ENCODE measurements around the gene RASL10B.

Gene RASL10B

GRCh38 chr17:35752471-35752870, 21.0 kb downstream of the RASL10B start:
- TF ChIP-seq CTCF (IDR thresholded peaks at IDR 0.05; ENCODE audit: insufficient read depth, low read length, poor library complexity, severe bottlenecking) = no peak
- TF ChIP-seq EZH2phosphoT487 (conservative IDR thresholded peaks at IDR 0.05; ENCODE audit: low read length) = no peak
- Histone ChIP-seq H3K79me2 (ENCODE audit: insufficient read depth, low read length) (no peaks in the 10 kb centered on the region), H3K9ac (ENCODE audit: low read length) (no peak overlapping the region), H3K9me2 (replicated peaks; ENCODE audit: insufficient read depth, low read length) (no peaks in the 10 kb centered on the region), H2AFZ (ENCODE audit: low read depth, low read length, severe bottlenecking) (no peak overlapping the region), H3K4me3 (ENCODE audit: insufficient read depth, low read length, poor library complexity, severe bottlenecking) (no peak overlapping the region), H3K36me3 (ENCODE audit: low read length) (no peaks in the 10 kb centered on the region), H3K4me2 (ENCODE audit: low read depth, low read length, poor library complexity, severe bottlenecking) (no peak overlapping the region), H3F3A (ENCODE audit: insufficient read depth) (no peaks in the 10 kb centered on the region), H3K9me3 (ENCODE audit: insufficient read depth, low read length) (no peaks in the 10 kb centered on the region), H3K27ac (ENCODE audit: low read depth, low read length) (no peak overlapping the region), H3K27me3 (ENCODE audit: low read length) (no peaks in the 10 kb centered on the region), H4K20me1 (ENCODE audit: low read depth, low read length) (no peaks in the 10 kb centered on the region)

GRCh38 chr17:35752945-35753764, 21.7 kb downstream of the RASL10B start, which contains the start of gene GAS2L2:
TSS of gene GAS2L2 (minus strand) at chr17:35753239. CDS start at chr17:35752850, 389 bp downstream.
- Histone ChIP-seq H3K36me3 (ENCODE audit: low read length) (no peaks in the 10 kb centered on the region), H3K9me3 (ENCODE audit: insufficient read depth, low read length) (no peaks in the 10 kb centered on the region), H3K9me2 (replicated peaks; ENCODE audit: insufficient read depth, low read length) (no peaks in the 10 kb centered on the region), H3K27me3 (ENCODE audit: low read length) (no peaks in the 10 kb centered on the region), H4K20me1 (ENCODE audit: low read depth, low read length) (no peaks in the 10 kb centered on the region), H3F3A (ENCODE audit: insufficient read depth) (no peaks in the 10 kb centered on the region), H3K4me3 (ENCODE audit: insufficient read depth, low read length, poor library complexity, severe bottlenecking) (no peak within 1 kb of the TSS), H3K4me2 (ENCODE audit: low read depth, low read length, poor library complexity, severe bottlenecking) (no peak within 1 kb of the TSS), H2AFZ (ENCODE audit: low read depth, low read length, severe bottlenecking) (no peak within 1 kb of the TSS), H3K27ac (ENCODE audit: low read depth, low read length) (no peak within 1 kb of the TSS), H3K79me2 (ENCODE audit: insufficient read depth, low read length) (no peaks in the 10 kb centered on the region), H3K9ac (ENCODE audit: low read length) (no peak within 1 kb of the TSS)
- no peak for TF ChIP-seq CTCF (IDR thresholded peaks at IDR 0.05; ENCODE audit: insufficient read depth, low read length, poor library complexity, severe bottlenecking)
- no peak for TF ChIP-seq EZH2phosphoT487 (conservative IDR thresholded peaks at IDR 0.05; ENCODE audit: low read length)

- no peaks in the 10 kb centered on the region for H3F3A ChIP-seq (ENCODE audit: insufficient read depth)
- H3K79me2 ChIP-seq (ENCODE audit: insufficient read depth, low read length) = no peaks in the 10 kb centered on the region
- no peak overlapping the region for H3K4me3 ChIP-seq (ENCODE audit: insufficient read depth, low read length, poor library complexity, severe bottlenecking)
- no peaks in the 10 kb centered on the region for H4K20me1 ChIP-seq (ENCODE audit: low read depth, low read length)
- TF ChIP-seq CTCF (IDR thresholded peaks at IDR 0.05; ENCODE audit: insufficient read depth, low read length, poor library complexity, severe bottlenecking) = no peak
- TF ChIP-seq EZH2phosphoT487 (conservative IDR thresholded peaks at IDR 0.05; ENCODE audit: low read length) = no peak
- H3K9ac ChIP-seq (ENCODE audit: low read length) = no peak overlapping the region
- H3K36me3 ChIP-seq (ENCODE audit: low read length) = no peaks in the 10 kb centered on the region
- H3K4me2 ChIP-seq (ENCODE audit: low read depth, low read length, poor library complexity, severe bottlenecking) = no peak overlapping the region
- H3K27ac ChIP-seq (ENCODE audit: low read depth, low read length) = no peak overlapping the region
- no peaks in the 10 kb centered on the region for H3K9me2 ChIP-seq (replicated peaks; ENCODE audit: insufficient read depth, low read length)
- no peaks in the 10 kb centered on the region for H3K27me3 ChIP-seq (ENCODE audit: low read length)
- no peak overlapping the region for H2AFZ ChIP-seq (ENCODE audit: low read depth, low read length, severe bottlenecking)
- no peaks in the 10 kb centered on the region for H3K9me3 ChIP-seq (ENCODE audit: insufficient read depth, low read length)
Measured at GRCh38 chr17:35757243-35757642, 25.8 kb downstream of the RASL10B start.

All from SU-DHL-6 (cell line).